Bronchial epithelial cell (primary cell): ENCODE data around the gene OR52N5. TPM values are rescaled to one million over a fixed set of nuclear protein-coding genes. Genes with fewer than 3 reads are reported as not detected.

Source experiments
- DNase-seq: peaks from one replicate; pipeline ENCODE4 v3.0.0-alpha.2; 2010; ENCODE audit warnings: low read depth
- FAIRE-seq: peaks from 2 replicates; lab custom pipeline; 2011; peaks lifted over from hg19 to GRCh38; lab: Jason Lieb, UNC
- H3K27me3 ChIP-seq: 2 replicates; pipeline ENCODE4 v1.5.1; 2011; ENCODE audit warnings: low read length; ENCODE audit not compliant: control insufficient read depth, insufficient read depth
- H3K36me3 ChIP-seq: 2 replicates; pipeline ENCODE4 v1.5.1; 2011; ENCODE audit warnings: low read length; ENCODE audit not compliant: control insufficient read depth, insufficient read depth
- H3K4me3 ChIP-seq: 2 replicates; pipeline ENCODE4 v1.5.1; 2011; ENCODE audit warnings: mild to moderate bottlenecking, low read depth, low read length, control low read depth
- total RNA-seq: library from RNA; depleted of rRNA; stranded (reverse); fragments of >200 nt; gene quantifications from 2 replicates; pipeline ENCODE4 v1.2.1, GENCODE V29; 2014
- TF ChIP-seq, protein P1 (sequence below): IDR thresholded peaks from 2 replicates; pipeline ENCODE4 v1.5.1; 2011; ENCODE audit warnings: mild to moderate bottlenecking, moderate library complexity, low read length, control low read depth, inconsistent platforms; ENCODE audit not compliant: insufficient read depth, severe bottlenecking

The OR52N5 gene
- total RNA-seq = not detected in 2 replicates

GRCh38 chr11:5783255-5783654, at the start of gene OR52N5:
Gene OR52N5 (minus strand): TSS chr11:5783355. CDS start chr11:5778634, 4,721 bp downstream.
- DNase-seq = no peak
- Histone ChIP-seq H3K27me3 (no peaks in the 10 kb centered on the region), H3K36me3 (no peaks in the 10 kb centered on the region), H3K4me3 (no peak within 1 kb of the TSS)
- TF ChIP-seq, protein P1, sequence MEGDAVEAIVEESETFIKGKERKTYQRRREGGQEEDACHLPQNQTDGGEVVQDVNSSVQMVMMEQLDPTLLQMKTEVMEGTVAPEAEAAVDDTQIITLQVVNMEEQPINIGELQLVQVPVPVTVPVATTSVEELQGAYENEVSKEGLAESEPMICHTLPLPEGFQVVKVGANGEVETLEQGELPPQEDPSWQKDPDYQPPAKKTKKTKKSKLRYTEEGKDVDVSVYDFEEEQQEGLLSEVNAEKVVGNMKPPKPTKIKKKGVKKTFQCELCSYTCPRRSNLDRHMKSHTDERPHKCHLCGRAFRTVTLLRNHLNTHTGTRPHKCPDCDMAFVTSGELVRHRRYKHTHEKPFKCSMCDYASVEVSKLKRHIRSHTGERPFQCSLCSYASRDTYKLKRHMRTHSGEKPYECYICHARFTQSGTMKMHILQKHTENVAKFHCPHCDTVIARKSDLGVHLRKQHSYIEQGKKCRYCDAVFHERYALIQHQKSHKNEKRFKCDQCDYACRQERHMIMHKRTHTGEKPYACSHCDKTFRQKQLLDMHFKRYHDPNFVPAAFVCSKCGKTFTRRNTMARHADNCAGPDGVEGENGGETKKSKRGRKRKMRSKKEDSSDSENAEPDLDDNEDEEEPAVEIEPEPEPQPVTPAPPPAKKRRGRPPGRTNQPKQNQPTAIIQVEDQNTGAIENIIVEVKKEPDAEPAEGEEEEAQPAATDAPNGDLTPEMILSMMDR = no peak
- FAIRE-seq = no peak

DNA sequence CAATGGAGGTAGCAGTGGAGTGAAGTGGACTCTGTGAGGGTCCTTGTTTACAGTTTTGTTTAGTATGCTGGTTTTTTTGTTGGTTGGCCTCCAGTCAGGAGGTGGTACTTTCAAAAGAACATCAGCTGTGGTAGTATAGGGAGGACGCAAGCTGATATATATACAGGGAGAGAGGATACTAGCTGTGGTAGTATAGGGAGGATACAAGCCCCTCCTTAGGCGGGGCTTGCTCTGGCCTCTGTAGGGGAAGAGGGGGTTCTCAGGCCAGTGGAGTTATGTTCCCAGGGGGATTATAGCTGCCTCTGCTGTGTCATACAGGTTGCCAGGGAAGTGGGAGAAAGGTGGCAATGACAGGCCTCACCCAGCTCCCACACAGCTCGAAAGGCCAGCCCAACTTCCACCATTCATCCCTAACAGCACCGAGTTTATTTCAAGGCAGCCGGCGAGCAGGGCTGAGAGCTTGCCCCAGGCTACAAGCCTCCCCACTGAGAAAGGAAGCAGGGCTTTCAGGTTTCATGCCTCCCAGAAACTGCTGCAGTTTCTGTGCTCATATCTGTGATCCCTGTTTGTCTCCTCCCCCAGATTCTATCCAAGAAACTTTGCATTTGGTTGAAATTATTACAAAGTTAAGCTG, 48.2 kb upstream of the OR52N5 start:
- FAIRE-seq (no peak), DNase-seq (no peak)
- H3K4me3 ChIP-seq = no peak overlapping the region
- no peaks in the 10 kb centered on the region for H3K27me3 ChIP-seq
- TF ChIP-seq, protein P1 = no peak
- H3K36me3 ChIP-seq = no peaks in the 10 kb centered on the region

GRCh38 chr11:5818245-5818886, 35.2 kb upstream of the OR52N5 start:
- Histone ChIP-seq H3K27me3 (no peaks in the 10 kb centered on the region), H3K4me3 (no peak overlapping the region), H3K36me3 (no peaks in the 10 kb centered on the region)
- DNase-seq (no peak), FAIRE-seq (no peak)
- TF ChIP-seq, protein P1 = no peak

- no peak for FAIRE-seq
- Histone ChIP-seq H3K27me3 (no peaks in the 10 kb centered on the region), H3K36me3 (no peaks in the 10 kb centered on the region), H3K4me3 (no peak overlapping the region)
- DNase-seq = no peak
- TF ChIP-seq, protein P1 = no peak
Observed at GRCh38 chr11:5815534-5815933, 32.4 kb upstream of the OR52N5 start.

DNA sequence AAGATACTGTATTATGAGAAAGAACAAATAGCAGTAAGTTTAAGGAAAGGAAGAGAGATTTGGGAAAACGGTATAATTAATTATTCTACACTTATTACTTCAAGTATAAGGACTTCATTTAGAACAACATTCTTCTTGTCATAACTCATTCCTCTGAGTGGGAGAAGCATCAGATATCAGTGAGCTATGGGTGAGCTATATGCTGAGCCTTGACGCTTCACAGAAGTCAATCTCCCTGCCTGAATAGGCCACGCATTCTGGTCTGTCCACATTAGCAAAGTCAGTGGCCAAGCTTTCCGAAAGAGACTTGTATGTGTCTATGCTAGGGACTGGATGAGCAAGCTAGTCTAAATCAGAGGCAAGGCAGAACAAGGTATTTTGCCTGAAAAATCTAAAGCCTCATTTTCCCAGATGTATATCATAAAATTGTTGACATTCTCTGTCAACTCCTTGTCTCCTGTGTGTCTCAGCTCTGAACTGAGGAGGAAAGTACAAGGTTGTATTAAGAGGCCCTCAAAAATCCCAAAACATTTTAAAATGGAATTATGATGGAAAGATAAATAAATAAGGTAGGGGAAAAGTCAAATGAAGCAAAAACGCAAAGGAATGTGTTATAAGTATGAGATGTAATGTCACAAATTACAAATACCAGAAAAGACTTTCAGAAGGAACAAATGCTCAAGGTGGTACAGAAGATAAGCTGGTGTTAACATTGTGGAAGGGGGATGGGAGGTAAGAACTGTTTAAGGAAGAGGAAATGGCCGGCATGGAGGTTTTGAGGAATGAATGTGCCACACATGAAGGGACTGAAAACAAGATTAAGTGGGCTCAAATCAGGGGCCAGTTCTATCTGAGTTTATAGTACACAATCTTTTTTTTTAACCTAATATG, 27.0 kb upstream of the OR52N5 start:
- no peak for DNase-seq
- no peaks in the 10 kb centered on the region for H3K27me3 ChIP-seq
- TF ChIP-seq, protein P1 = no peak
- no peaks in the 10 kb centered on the region for H3K36me3 ChIP-seq
- H3K4me3 ChIP-seq = no peak overlapping the region
- FAIRE-seq = no peak
